Activated T-cell treated with anti-CD3 and anti-CD28 coated beads, Interleukin-2, amount 50 U/mL, for 24 hours (primary cell): ENCODE results near the gene TMEM161A.
"Not testable (repeated sequence)": the region's sequence is repeated elsewhere in the genome, so short reads cannot be mapped to it uniquely, and the experiment has no call there.

ENCODE experiments used
- DNase-seq: peaks from one replicate; pipeline ENCODE4 v3.0.0-alpha.2; 2020
- H3K27ac Mint-ChIP-seq: 2 replicates; pipeline ENCODE4 v1.8.0; 2020; ENCODE audit warnings: mild to moderate bottlenecking, mixed read lengths
- H3K27me3 Mint-ChIP-seq: 2 replicates; pipeline ENCODE4 v1.8.0; 2020; ENCODE audit warnings: mixed read lengths
- H3K36me3 Mint-ChIP-seq: 2 replicates; pipeline ENCODE4 v1.8.0; 2020; ENCODE audit warnings: low read depth, mixed read lengths
- H3K4me1 Mint-ChIP-seq: 2 replicates; pipeline ENCODE4 v1.8.0; 2020; ENCODE audit warnings: low read depth, mixed read lengths
- H3K4me3 Mint-ChIP-seq: 2 replicates; pipeline ENCODE4 v1.8.0; 2020; ENCODE audit warnings: mild to moderate bottlenecking, moderate library complexity, mixed read lengths
- H3K9me3 Mint-ChIP-seq: 2 replicates; pipeline ENCODE4 v1.8.0; 2020; ENCODE audit warnings: mixed read lengths

The TMEM161A gene

DNA sequence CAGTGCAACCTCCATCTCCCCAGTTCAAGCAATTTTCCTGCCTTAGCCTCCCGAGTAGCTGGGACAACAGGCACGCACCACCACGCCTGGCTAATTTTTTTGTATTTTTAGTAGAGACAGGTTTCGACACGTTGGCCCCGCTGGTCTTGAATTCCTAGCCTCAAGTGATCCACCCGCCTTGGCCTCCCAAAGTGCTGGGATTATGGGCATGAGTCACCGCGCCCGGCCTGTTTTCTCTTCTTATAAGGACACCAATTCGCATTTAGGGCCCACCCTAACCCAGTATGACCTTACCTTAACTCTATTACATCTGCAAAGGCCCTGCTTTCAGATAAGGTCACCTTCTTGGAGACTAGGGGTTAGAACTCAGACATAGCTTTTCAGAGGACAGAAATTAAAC, 35.1 kb downstream of the TMEM161A start:
- Mint-ChIP-seq H3K9me3 (no peaks in the 10 kb centered on the region), H3K27me3 (no peaks in the 10 kb centered on the region)

DNA sequence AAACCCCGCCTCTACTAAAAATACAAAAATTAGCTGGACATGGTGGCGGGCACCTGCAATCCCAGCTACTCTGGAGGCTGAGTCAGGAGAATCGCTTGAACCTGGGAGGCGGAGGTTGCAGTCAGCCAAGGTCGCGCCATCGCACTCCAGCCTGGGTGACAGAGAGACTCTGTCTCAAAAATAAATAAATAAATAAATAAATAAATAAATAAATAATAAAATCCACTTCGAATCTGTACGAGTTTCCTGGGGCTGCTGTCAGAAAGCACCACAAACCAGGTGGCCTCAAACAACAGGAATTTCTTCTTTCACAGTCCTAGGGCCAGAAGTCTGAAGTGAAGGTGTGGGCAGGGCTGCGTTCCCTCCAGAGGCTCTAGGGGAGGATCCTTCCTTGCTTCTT, 35.7 kb downstream of the TMEM161A start:
- not testable (repeated sequence) for H3K27me3 Mint-ChIP-seq, H3K9me3 Mint-ChIP-seq, H3K4me3 Mint-ChIP-seq, H3K4me1 Mint-ChIP-seq, H3K27ac Mint-ChIP-seq, DNase-seq
- peaks cover 17% of the 10 kb centered on the region for H3K36me3 Mint-ChIP-seq

More for the DNA sequence above, 35.1 kb downstream of the TMEM161A start:
- Mint-ChIP-seq H3K27ac (no peak overlapping the region), H3K36me3 (peaks cover 19% of the 10 kb centered on the region), H3K4me1 (no peaks in the 10 kb centered on the region), H3K4me3 (no peak overlapping the region)
- no peak for DNase-seq

DNA sequence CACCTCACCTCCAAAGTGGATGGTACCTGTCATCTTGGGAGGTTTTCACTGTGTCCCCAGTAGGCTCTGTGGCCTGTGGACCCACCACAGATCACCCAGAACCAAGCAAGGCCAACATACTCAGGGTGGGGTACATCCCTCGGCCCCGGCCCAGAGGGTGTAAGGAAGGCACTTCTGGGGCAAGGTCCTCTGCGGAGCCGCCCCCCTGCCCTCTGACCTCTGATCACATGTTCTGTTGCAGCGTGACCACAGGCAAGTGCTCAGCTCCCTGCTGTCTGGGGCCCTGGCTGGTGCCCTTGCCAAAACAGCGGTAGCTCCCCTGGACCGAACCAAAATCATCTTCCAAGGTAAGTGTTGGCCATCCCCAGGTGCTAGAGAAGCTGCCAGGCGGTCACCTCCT, 36.7 kb downstream of the TMEM161A start:
- Mint-ChIP-seq H3K9me3 (no peaks in the 10 kb centered on the region), H3K27me3 (no peaks in the 10 kb centered on the region)

DNA sequence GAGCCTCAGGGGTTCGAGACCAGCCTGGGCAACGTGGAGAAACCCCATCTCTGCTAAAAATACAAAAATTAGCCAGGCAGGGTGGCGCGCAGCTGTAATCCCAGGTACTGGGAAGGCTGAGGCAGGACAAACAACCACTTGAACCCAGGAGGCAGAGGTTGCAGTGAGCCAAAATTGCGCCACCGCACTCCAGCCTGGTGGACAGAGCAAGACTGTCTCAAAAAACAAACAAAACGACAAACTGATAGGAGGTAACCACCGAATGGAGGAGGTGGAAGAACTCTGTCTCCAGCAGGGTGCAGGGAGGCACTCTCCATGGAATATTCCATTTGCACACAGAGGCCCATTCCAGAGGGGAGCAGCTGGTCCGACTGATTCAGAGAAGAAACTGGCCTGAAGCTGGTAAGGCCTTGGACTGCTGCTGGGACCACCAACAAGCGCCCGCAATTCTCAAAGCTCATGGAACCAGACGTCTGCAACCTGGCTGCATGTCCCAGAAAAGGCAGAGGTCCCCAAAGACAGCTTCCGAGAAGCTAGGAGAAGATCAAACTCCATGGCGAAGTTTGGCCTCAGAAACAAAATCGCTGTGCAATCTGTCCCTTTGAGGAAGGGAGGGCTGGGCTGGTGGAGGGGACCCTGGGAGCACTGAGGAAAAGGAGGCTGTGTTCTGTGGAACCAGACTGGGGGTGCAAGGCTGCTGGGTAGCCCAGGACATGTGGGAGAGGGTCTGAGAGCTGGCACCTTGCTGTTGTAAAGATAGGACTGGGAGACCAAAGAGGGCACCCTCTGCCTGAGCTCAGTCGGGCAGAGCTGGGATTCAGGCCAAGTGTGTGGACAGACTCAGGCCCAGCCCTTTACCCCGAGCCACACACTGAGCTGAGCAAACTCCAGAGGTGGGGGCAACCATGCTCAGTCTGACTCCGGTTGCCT, 39.3 kb downstream of the TMEM161A start:
- no peak overlapping the region for H3K27ac Mint-ChIP-seq
- H3K9me3 Mint-ChIP-seq = no peaks in the 10 kb centered on the region
- no peaks in the 10 kb centered on the region for H3K27me3 Mint-ChIP-seq
- DNase-seq = no peak
- peaks cover 21% of the 10 kb centered on the region for H3K36me3 Mint-ChIP-seq
- no peaks in the 10 kb centered on the region for H3K4me1 Mint-ChIP-seq
- H3K4me3 Mint-ChIP-seq = no peak overlapping the region

More for the DNA sequence above, 36.7 kb downstream of the TMEM161A start:
- no peak for DNase-seq
- H3K4me1 Mint-ChIP-seq = no peaks in the 10 kb centered on the region
- H3K4me3 Mint-ChIP-seq = no peak overlapping the region
- peaks cover 22% of the 10 kb centered on the region for H3K36me3 Mint-ChIP-seq
- H3K27ac Mint-ChIP-seq = no peak overlapping the region

DNA sequence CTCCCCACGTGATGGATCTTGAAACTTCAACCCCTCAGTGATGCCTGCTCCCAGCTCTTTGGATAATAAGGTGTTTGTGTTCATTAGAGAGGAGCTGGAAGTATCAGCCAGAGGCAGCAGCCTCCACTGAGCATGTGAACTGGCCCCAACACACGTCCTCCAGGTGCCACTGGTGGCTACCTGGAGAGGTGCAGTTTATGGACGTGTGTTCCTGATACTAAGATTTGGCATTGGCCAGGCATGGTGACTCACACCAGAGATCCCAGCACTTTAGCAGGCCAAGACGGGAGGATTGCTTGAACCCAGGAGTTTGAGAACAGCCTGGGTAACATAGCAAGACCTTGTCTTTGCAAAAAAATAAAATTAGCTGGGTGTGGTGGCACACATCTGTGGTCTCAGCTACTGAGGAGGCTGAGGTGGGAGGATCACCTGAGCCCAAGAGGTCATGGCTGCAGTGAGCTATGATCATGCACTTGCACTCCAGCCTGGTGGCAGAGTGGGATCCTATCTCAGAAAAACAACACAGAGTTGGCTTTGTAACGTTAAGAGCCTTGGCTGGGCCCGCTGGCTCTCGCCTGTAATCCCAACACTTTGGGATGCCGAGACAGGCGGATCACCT, 40.1 kb downstream of the TMEM161A start:
- H3K4me3 Mint-ChIP-seq = no peak overlapping the region
- no peaks in the 10 kb centered on the region for H3K9me3 Mint-ChIP-seq
- no peaks in the 10 kb centered on the region for H3K27me3 Mint-ChIP-seq
- peaks cover 21% of the 10 kb centered on the region for H3K36me3 Mint-ChIP-seq
- H3K4me1 Mint-ChIP-seq = no peaks in the 10 kb centered on the region
- H3K27ac Mint-ChIP-seq = no peak overlapping the region
- DNase-seq = no peak

DNA sequence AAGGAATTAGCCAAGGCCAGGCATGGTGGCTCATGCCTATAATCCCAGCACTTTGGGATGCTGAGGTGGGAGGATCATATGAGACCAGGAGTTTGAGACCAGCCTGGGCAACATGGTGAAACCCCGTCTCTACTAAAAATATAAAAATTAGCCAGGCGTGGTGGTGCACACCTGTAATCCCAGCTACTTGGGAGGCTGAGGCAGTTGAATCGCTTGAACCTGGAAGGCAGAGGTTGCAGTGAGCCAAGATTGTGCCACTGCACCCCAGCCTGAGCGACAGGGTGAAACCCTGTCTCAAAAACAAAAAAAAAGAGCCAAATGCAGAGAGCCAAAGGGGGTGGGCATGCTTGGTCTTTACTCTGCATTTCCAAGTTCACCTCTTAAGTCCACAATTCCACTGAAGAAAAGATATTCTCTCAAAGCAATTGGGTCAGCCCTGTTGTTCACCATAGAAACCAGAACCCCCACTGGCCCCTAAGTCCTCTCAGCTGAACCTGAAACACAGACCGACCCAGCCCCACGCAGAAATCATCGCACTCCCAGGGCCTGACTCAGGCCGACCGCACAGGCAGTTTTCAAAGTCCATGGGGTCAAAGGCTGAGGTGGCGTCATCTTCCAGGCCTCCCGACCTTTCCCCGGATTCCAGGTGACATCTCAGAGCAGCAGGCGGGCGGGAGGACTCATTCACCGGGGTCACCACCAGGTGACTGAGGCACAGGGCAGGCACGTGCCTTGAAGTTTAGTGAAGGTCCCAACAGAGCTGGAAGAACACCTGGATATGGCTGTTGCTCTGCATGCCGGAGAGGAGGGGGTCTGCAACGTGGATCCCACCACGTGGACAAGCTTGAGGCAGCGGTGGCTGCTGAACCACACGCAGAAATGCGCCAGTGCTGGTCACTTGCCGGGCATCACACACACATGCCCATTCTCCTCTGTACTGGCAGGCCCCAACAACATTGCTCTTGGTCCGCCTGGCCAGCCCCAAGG, 41.3 kb downstream of the TMEM161A start:
- no peak for DNase-seq
- Mint-ChIP-seq H3K4me1 (no peaks in the 10 kb centered on the region), H3K4me3 (no peak overlapping the region)

DNA sequence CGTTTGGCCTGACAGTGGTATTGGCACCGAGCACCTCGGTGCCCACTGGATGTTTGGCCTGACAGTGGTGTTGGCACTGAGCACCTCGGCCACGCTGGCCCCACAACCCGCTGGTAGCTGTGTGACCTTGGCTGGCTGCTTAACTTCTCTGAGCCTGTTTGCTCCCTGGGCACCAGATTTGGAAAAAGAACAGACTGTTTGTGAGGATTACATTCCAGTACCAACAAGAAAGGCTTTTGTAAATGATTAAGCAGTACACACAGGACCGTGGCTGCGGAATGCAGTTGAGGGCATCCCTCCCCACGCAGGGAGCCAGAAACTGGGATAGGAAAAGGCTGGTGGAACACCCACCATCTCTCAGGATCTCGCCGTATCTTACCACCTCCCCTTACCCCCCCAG, 42.6 kb downstream of the TMEM161A start:
- H3K4me3 Mint-ChIP-seq = no peak overlapping the region
- no peaks in the 10 kb centered on the region for H3K9me3 Mint-ChIP-seq
- no peaks in the 10 kb centered on the region for H3K4me1 Mint-ChIP-seq
- H3K27me3 Mint-ChIP-seq = no peaks in the 10 kb centered on the region
- no peak for DNase-seq
- H3K36me3 Mint-ChIP-seq = peaks cover 23% of the 10 kb centered on the region
- no peak overlapping the region for H3K27ac Mint-ChIP-seq

More for the DNA sequence above, 41.3 kb downstream of the TMEM161A start:
- peaks cover 23% of the 10 kb centered on the region for H3K36me3 Mint-ChIP-seq
- H3K9me3 Mint-ChIP-seq = no peaks in the 10 kb centered on the region
- no peak overlapping the region for H3K27ac Mint-ChIP-seq
- no peaks in the 10 kb centered on the region for H3K27me3 Mint-ChIP-seq

DNA sequence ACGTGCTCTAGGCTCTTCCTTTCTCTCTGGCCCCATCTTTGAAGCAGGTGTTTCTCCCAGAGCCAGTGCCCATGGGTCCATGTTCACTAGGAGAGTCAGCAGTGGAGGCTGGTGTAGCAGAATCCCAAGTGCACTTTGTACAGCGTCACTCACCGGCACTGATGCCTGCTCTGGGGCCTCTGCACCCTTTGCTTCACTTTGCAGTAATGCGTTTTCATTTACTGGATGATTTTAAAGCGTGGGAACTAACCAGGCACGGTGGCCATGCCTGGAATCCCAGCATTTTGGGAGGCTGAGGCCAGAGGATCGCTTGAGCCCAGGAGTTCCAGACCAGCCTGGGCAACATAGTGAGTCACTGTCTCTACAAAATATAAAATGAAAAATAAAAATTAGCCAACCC, 43.8 kb downstream of the TMEM161A start:
- no peak overlapping the region for H3K27ac Mint-ChIP-seq

DNA sequence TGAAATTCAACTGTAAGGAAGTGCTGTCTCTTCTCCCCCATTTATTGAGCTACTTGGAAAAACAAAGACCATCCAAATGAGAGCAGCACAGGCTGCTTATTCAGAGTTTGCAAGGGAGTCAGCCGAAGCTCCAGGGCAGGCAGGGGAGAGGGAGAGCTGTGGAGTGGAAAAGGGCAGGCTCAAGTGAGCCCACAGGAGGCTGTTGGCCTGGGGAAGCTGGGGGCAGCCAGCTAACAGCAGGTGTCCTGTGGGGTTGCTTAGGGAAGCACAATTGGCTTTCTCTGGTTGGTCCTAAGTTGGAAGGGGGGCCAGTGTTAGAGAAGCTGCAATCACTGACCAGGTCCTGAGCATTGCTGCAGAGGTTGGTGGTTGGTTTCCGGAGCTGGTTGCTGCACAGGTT, 50.6 kb downstream of the TMEM161A start:
- DNase-seq = no peak

More for the DNA sequence above, 43.8 kb downstream of the TMEM161A start:
- Mint-ChIP-seq H3K4me1 (no peaks in the 10 kb centered on the region), H3K27me3 (no peaks in the 10 kb centered on the region), H3K36me3 (peaks cover 22% of the 10 kb centered on the region), H3K9me3 (no peaks in the 10 kb centered on the region), H3K4me3 (no peak overlapping the region)
- no peak for DNase-seq

DNA sequence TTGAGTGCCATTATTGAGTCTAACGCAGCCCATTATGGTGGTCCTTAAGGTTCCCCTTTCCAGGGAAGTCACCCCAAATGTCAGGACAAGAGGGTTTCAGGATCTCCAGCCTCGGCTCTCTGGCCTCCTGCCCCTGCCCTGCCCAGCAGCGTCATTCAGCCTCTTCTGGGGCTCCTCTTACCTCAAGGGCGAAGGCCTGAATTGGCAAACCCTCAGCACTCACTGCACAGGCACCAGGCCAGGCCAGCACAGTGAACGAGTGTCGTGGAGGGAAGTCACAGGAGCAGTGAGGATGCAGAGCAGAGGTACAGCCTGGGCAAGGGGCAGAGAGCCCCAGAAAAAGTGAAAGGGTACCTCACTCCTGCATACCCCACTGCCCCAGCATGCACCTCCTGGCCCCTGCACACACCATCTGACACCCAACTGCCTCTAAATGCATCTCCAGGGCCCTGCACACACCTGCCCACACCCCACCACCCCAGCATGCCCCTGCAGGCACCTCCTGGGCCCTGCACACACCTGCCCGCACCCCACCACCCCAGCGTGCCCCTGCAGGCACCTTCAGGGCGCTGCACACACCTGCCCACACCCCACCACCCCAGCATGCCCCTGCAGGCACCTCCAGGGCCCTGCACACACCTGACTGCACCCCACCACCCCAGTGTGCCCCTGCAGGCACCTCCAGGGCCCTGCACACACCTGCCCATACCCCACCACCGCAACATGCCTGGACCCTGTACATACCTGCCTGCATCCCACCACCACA, 54.7 kb downstream of the TMEM161A start:
- Mint-ChIP-seq H3K27ac (no peak overlapping the region), H3K27me3 (no peaks in the 10 kb centered on the region), H3K9me3 (no peaks in the 10 kb centered on the region), H3K36me3 (peaks cover 13% of the 10 kb centered on the region), H3K4me1 (peaks cover 2% of the 10 kb centered on the region), H3K4me3 (no peak overlapping the region)
- no peak for DNase-seq

More for the DNA sequence above, 50.6 kb downstream of the TMEM161A start:
- Mint-ChIP-seq H3K9me3 (no peaks in the 10 kb centered on the region), H3K27ac (no peak overlapping the region), H3K36me3 (peaks cover 15% of the 10 kb centered on the region), H3K4me1 (no peaks in the 10 kb centered on the region), H3K4me3 (no peak overlapping the region), H3K27me3 (no peaks in the 10 kb centered on the region)

DNA sequence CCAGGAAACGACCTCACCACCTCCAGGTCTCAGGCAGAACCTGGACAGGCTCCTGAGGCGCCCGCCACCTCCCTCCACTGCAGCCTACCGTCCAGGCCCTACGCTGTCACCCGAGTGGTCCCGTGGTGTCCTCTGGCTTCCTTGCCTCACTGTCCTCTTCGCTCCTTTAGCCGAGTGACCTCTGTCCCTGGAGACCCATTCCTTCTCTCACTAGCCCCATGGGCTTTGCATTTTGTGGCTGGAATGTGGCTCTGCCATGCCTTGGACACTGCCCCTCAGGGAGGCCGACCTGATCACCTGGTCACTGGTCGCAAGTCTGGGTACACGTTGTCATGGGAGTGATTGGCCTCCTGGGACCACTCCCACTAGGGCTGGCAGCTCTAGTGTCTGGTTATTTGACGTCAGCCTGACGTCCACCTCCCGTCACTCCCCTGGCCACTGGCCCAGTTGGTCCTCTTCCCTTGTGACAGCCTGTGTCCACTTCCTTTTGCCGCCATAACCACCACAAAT, 56.6 kb downstream of the TMEM161A start:
- Mint-ChIP-seq H3K27ac (no peak overlapping the region), H3K27me3 (no peaks in the 10 kb centered on the region), H3K4me3 (no peak overlapping the region), H3K36me3 (peaks cover 21% of the 10 kb centered on the region), H3K9me3 (no peaks in the 10 kb centered on the region), H3K4me1 (peaks cover 7% of the 10 kb centered on the region)
- DNase-seq = no peak

DNA sequence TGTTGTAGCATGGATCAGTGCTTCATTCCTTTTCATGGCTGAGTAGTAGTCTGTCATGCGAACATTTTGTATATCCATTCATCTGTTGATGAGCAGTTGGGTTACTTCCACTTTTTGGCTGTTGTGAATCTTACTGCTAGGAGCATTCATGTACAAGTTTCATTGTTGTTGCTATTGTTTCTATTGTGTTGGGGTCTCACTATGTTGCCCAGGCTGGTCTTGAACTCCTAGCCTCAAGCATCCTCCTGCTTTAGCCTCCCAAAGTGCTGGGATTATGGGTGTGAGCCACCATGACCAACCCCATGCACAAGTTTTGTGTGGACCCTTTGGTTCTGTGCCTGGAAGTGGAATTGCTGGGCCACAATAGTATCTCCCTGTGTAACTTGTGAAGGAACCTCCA, 58.7 kb downstream of the TMEM161A start:
- Mint-ChIP-seq H3K27me3 (no peaks in the 10 kb centered on the region), H3K4me3 (no peak overlapping the region), H3K4me1 (peaks cover 7% of the 10 kb centered on the region), H3K36me3 (peaks cover 29% of the 10 kb centered on the region), H3K9me3 (no peaks in the 10 kb centered on the region), H3K27ac (no peak overlapping the region)
- no peak for DNase-seq

DNA sequence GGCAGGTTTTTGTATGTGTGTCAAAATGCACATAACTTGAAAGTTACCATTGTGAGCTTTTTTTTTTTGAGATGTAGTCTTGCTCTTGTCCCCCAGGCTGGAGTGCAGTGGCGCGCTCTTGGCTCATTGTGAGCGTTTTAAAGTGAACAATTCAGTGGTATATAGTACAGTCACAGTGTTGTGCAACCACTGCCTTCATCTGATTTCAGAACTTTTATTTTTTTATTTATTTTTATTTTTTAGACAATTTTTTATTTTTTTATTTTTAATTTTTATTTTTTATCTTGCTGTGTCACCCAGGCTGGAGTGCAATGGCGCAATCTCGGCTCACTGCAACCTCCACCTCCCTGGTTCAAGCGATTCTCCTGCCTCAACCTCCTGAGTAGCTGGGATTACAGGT, 59.5 kb downstream of the TMEM161A start:
- Mint-ChIP-seq H3K27me3 (no peaks in the 10 kb centered on the region), H3K4me1 (peaks cover 10% of the 10 kb centered on the region)

More for the DNA sequence above, 59.5 kb downstream of the TMEM161A start:
- Mint-ChIP-seq H3K36me3 (peaks cover 29% of the 10 kb centered on the region), H3K27ac (no peak overlapping the region), H3K9me3 (no peaks in the 10 kb centered on the region), H3K4me3 (no peak overlapping the region)
- no peak for DNase-seq
